ES-I3 (cell line): ENCODE results near the gene RNASE13.

Source experiments
- H3K36me3 ChIP-seq: 2 replicates; pipeline ENCODE4 v1.6.1; 2013; ENCODE audit warnings: mild to moderate bottlenecking, low read length, control low read depth, moderate library complexity; ENCODE audit not compliant: insufficient read depth
- H3K4me1 ChIP-seq: 2 replicates; pipeline ENCODE4 v1.6.1; 2013; ENCODE audit warnings: mild to moderate bottlenecking, control low read depth, low read length; ENCODE audit not compliant: insufficient read depth
- H3K9ac ChIP-seq: 2 replicates; pipeline ENCODE4 v1.6.1; 2013; ENCODE audit warnings: low read depth, mild to moderate bottlenecking, low read length, moderate library complexity
- H3K9me3 ChIP-seq: 2 replicates; pipeline ENCODE4 v1.6.1; 2013; ENCODE audit warnings: mild to moderate bottlenecking, low read length, moderate library complexity; ENCODE audit not compliant: control insufficient read depth, insufficient read depth

The RNASE13 gene

GRCh38 chr14:21056520-21057163, 22.0 kb upstream of the RNASE13 start:
- no peak overlapping the region for H3K9ac ChIP-seq
- H3K9me3 ChIP-seq, result no peaks in the 10 kb centered on the region
- H3K36me3 ChIP-seq, result no peaks in the 10 kb centered on the region
- no peaks in the 10 kb centered on the region for H3K4me1 ChIP-seq

- Histone ChIP-seq H3K9ac (no peak overlapping the region), H3K36me3 (no peaks in the 10 kb centered on the region), H3K9me3 (no peaks in the 10 kb centered on the region), H3K4me1 (no peaks in the 10 kb centered on the region)
Measured at GRCh38 chr14:21055432-21056117, 21.0 kb upstream of the RNASE13 start.

GRCh38 chr14:21054768-21055145, 20.1 kb upstream of the RNASE13 start:
- Histone ChIP-seq H3K9ac (no peak overlapping the region), H3K36me3 (no peaks in the 10 kb centered on the region), H3K9me3 (no peaks in the 10 kb centered on the region), H3K4me1 (no peaks in the 10 kb centered on the region)

DNA sequence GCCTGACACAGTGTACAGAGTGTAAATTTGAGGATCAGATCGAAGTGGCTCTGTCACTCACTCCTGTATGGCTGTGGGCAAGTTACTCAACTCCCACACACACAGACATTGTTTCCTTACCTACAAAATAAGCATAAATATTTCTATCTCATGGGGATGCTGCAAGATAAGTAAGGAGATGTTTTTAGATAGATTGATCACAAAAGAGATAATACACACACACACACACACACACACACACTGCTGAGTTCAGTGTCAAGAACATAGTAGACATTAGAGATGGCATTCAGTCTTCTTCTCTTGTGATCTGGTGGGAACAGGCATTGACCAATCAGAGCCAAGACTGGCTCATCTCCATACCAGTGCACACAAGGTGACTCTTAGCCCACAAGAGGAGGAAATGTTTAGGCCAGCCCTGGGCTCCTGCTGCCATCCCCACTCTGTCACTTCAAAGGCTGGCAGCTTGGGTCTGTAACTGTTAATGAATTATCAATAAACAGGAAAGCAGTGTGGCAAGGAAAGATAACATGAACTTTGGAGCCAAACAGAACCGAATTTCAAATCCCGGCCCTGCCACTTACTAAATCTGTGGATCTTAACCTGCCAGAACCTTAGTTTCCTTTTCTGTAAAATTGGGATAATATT, 19.6 kb upstream of the RNASE13 start:
- Histone ChIP-seq H3K36me3 (no peaks in the 10 kb centered on the region), H3K9ac (no peak overlapping the region)

GRCh38 chr14:21053184-21054122, 18.8 kb upstream of the RNASE13 start:
- Histone ChIP-seq H3K9me3 (no peaks in the 10 kb centered on the region), H3K36me3 (no peaks in the 10 kb centered on the region), H3K4me1 (no peaks in the 10 kb centered on the region), H3K9ac (no peak overlapping the region)

More for the DNA sequence above, 19.6 kb upstream of the RNASE13 start:
- Histone ChIP-seq H3K9me3 (no peaks in the 10 kb centered on the region), H3K4me1 (no peaks in the 10 kb centered on the region)

GRCh38 chr14:21050597-21050996, 16.0 kb upstream of the RNASE13 start:
- H3K36me3 ChIP-seq, result no peaks in the 10 kb centered on the region
- no peaks in the 10 kb centered on the region for H3K9me3 ChIP-seq
- H3K9ac ChIP-seq, result no peak overlapping the region
- H3K4me1 ChIP-seq, result no peaks in the 10 kb centered on the region

- H3K9ac ChIP-seq, result no peak overlapping the region
- H3K9me3 ChIP-seq, result no peaks in the 10 kb centered on the region
- no peaks in the 10 kb centered on the region for H3K4me1 ChIP-seq
- no peaks in the 10 kb centered on the region for H3K36me3 ChIP-seq
Measured at GRCh38 chr14:21049271-21049673, 14.7 kb upstream of the RNASE13 start.

DNA sequence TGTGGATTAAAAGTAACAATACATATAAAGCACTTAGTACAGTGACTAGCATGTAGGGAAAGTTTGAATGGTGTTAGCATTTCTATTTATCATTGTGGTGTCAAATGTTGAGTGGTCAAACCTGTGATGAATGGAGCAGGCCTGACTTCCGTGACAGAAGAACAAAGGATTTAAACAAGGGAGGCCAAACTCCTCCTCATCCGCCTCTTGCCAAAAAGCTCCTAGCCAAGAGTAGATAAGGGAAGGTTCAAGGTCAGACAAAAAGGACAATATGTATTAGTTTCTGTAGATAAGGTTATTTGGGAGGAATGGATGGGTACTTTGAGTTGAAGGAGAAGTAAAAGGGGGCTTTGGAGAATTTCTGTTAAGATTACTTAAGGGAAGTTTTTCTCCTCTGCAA, 14.0 kb upstream of the RNASE13 start:
- no peak overlapping the region for H3K9ac ChIP-seq
- H3K36me3 ChIP-seq, result no peaks in the 10 kb centered on the region
- H3K9me3 ChIP-seq, result no peaks in the 10 kb centered on the region
- no peaks in the 10 kb centered on the region for H3K4me1 ChIP-seq

DNA sequence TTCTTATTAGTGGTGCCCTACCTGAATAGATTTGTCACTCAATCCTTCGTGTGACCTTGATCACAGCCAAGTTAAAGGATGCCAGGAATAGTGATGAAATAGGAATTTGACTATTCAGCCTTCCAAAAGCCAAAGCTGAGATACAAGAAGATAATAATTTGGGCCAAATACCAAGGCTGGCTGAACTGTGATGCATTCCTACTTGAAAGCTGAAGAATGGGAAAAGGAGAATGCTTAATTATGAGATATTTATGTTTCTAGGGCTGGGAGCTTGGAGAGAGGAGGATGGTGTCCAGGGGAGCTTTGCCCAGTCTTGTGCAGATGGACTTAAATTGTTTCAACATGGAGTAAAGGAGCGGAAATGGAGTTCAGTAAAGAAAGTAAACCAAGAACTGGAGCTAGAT, 12.8 kb upstream of the RNASE13 start:
- Histone ChIP-seq H3K4me1 (no peaks in the 10 kb centered on the region), H3K36me3 (no peaks in the 10 kb centered on the region), H3K9ac (no peak overlapping the region), H3K9me3 (no peaks in the 10 kb centered on the region)

DNA sequence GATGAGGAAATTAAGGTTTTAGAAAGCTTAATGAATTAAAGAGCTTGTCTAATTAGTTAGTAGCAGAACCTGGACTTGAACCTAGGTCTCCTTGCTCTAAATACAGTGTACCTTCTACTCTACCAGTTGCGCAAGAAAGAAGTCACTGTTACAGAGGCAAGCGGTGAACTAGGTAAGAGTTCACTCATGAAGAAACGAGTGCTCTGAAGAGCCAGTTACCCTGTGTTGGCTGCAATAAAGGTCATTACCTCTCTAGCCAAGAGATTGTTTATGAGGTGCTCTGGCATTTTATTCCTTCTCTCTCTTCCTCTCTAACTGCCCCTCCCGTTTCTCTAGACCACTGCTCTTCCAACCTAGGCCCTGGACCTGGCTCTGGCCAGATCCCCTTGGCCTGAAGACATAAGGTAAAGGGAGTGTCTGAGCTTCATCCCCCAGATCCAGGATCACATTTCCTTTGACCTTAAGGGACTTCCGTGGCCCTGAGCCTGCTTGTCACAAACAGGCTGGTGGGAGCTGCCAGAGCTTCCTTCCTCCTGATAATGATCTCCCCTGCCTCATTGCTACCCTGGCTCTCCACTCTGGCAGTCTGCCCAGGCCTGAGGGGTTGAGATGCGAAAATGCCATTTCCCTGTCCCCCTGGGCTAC, 9.5 kb upstream of the RNASE13 start:
- no peaks in the 10 kb centered on the region for H3K9me3 ChIP-seq
- H3K36me3 ChIP-seq, result no peaks in the 10 kb centered on the region
- no peak overlapping the region for H3K9ac ChIP-seq
- H3K4me1 ChIP-seq, result peaks cover 9% of the 10 kb centered on the region

- Histone ChIP-seq H3K36me3 (no peaks in the 10 kb centered on the region), H3K4me1 (peaks cover 10% of the 10 kb centered on the region), H3K9ac (no peak overlapping the region), H3K9me3 (no peaks in the 10 kb centered on the region)
Measured at GRCh38 chr14:21043387-21043973, 8.9 kb upstream of the RNASE13 start.

- no peaks in the 10 kb centered on the region for H3K9me3 ChIP-seq
- peaks cover 10% of the 10 kb centered on the region for H3K4me1 ChIP-seq
Measured at GRCh38 chr14:21042918-21043317, 8.3 kb upstream of the RNASE13 start.

DNA sequence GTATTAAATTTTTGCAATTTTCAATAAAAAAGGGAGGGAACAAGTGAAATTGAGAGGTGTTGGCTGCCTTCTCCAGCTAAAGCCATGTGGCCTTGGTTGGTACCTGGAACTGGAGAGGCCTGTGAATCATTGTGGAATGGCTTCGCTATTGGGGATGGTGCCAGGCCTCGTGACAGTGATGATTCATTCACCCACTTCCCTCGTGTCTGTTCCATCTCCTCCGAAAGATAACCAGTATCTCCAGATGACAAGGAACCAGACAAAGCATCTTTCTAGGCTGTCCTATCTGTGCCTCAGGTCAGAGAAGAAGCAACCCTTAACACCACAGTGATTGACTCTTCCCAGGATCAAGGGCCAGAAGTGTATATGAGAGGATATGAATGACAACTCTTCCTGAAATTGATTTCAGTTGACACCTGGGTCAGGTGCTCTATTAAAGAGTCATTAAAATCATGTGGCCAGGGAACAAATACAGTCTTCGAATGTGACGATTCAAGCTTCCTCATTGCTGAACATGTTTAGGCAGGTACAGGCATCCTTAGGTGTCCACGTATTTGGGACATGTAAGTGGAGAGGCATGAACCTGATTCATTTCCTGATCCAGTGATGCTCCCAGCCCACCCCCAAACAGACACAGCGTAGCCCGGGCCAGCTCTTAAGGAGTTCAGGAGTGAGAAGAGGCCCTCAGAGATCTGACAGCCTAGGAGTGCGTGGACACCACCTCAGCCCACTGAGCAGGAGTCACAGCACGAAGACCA, 7.2 kb upstream of the RNASE13 start, which contains the start of gene RNASE7:
Gene RNASE7 (plus strand): TSS at position 687 of the 758 bp plus-strand sequence. CDS start 631 bp downstream, outside the sequence.
- H3K9ac ChIP-seq, result no peak within 1 kb of the TSS
- H3K36me3 ChIP-seq, result no peaks in the 10 kb centered on the region
- H3K9me3 ChIP-seq, result no peaks in the 10 kb centered on the region
- H3K4me1 ChIP-seq, result peaks cover 10% of the 10 kb centered on the region

More at GRCh38 chr14:21042918-21043317, 8.3 kb upstream of the RNASE13 start:
- Histone ChIP-seq H3K9ac (no peak overlapping the region), H3K36me3 (no peaks in the 10 kb centered on the region)
